MM.1S (cell line): ENCODE data around the gene AUP1.

Experiments used
- DNase-seq: peaks from one replicate; pipeline ENCODE4 v3.0.0-alpha.2; 2015
- H2AFZ ChIP-seq: fragments of 300-600 bp; sonication (generic); 2 replicates; pipeline ENCODE4 v1.6.0; 2016; ENCODE audit warnings: antibody characterized with exemption, low read length
- H3F3A ChIP-seq: fragments of 300-600 bp; sonication (generic); 2 replicates; pipeline ENCODE4 v1.6.1; 2016; ENCODE audit warnings: mild to moderate bottlenecking, antibody characterized with exemption, low read length, moderate library complexity, mixed read lengths; ENCODE audit not compliant: insufficient read depth
- H3K27ac ChIP-seq: fragments of 300-600 bp; sonication (generic); 2 replicates; pipeline ENCODE4 v1.5.1; 2016; ENCODE audit warnings: mild to moderate bottlenecking, low read length
- H3K27me3 ChIP-seq: fragments of 300-600 bp; sonication (generic); replicated peaks from 2 replicates; pipeline ENCODE4 v1.6.0; 2016; ENCODE audit warnings: low read length; ENCODE audit not compliant: insufficient read depth
- H3K36me3 ChIP-seq: fragments of 300-600 bp; sonication (generic); replicated peaks from 2 replicates; pipeline ENCODE4 v1.6.1; 2016; ENCODE audit warnings: mild to moderate bottlenecking, low read length, mixed read lengths; ENCODE audit not compliant: insufficient read depth
- H3K4me1 ChIP-seq: fragments of 300-600 bp; sonication (generic); 2 replicates; pipeline ENCODE4 v1.6.1; 2016; ENCODE audit warnings: low read length, mixed read lengths
- H3K4me2 ChIP-seq: fragments of 300-600 bp; sonication (generic); 2 replicates; pipeline ENCODE4 v1.6.0; 2016; ENCODE audit warnings: low read depth, low read length
- H3K4me3 ChIP-seq: fragments of 300-600 bp; sonication (generic); 2 replicates; pipeline ENCODE4 v1.5.1; 2016; ENCODE audit warnings: low read length, mixed read lengths
- H3K79me2 ChIP-seq: fragments of 300-600 bp; sonication (generic); 2 replicates; pipeline ENCODE4 v1.6.1; 2016; ENCODE audit warnings: mixed run types, low read length, mixed read lengths
- H3K9ac ChIP-seq: fragments of 300-600 bp; sonication (generic); 2 replicates; pipeline ENCODE4 v1.6.1; 2016; ENCODE audit warnings: low read length, mixed read lengths
- H3K9me2 ChIP-seq: fragments of 300-600 bp; sonication (generic); replicated peaks from 2 replicates; pipeline ENCODE4 v1.6.1; 2016; ENCODE audit warnings: mild to moderate bottlenecking, low read length, mixed read lengths; ENCODE audit not compliant: insufficient read depth
- H3K9me3 ChIP-seq: fragments of 300-600 bp; sonication (generic); replicated peaks from 2 replicates; pipeline ENCODE4 v1.6.1; 2016; ENCODE audit warnings: mild to moderate bottlenecking, low read length, mixed read lengths; ENCODE audit not compliant: insufficient read depth
- H4K20me1 ChIP-seq: fragments of 300-600 bp; sonication (generic); 2 replicates; pipeline ENCODE4 v1.6.1; 2016; ENCODE audit warnings: mild to moderate bottlenecking, low read length, moderate library complexity, mixed read lengths; ENCODE audit not compliant: insufficient read depth
- EZH2 ChIP-seq: fragments of 300-600 bp; sonication (generic); optimal IDR thresholded peaks from 2 replicates; pipeline ENCODE3; 2017; ENCODE audit warnings: low read depth, mild to moderate bottlenecking, antibody characterized with exemption, low read length, mixed read lengths
- EZH2phosphoT487 ChIP-seq: fragments of 300-600 bp; sonication (generic); IDR thresholded peaks from 2 replicates; pipeline ENCODE4 v1.6.1; 2018; ENCODE audit warnings: antibody characterized with exemption, low read length
- TF ChIP-seq, protein P1 (sequence below): fragments of 300-600 bp; sonication (generic); IDR thresholded peaks from 2 replicates; pipeline ENCODE4 v1.5.1; 2016; ENCODE audit warnings: antibody characterized with exemption, low read length, mixed read lengths

The AUP1 gene

DNA sequence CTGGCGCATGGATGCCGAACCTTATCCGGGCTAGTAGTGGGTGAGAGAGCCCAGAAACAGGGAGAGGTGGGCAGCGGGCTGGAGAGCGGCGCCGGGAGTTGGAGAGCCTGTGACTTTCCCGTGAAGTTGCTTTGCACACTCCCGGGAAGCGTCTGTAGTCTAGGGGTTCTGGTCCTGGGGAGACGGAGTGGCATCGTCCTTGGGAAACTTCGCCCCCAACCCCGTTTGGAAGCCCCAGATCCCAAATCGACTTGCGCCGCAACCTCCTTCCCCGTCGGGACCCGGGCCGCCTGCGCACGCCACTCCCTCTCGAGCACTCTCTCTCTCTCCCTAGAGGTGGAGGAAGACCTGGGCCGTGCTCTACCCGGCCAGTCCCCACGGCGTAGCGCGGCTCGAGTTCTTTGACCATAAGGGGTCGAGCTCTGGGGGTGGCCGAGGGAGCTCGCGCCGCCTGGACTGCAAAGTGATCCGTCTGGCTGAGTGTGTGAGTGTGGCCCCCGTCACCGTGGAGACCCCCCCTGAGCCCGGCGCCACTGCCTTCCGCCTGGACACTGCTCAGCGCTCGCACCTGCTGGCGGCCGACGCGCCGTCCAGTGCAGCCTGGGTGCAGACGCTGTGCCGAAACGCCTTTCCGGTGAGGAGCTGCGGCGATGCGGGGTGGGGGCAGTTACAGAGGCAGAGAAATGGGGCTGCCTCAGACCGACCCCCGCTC lies 25.5 kb upstream of the AUP1 start:
- DNase-seq, result peak; percentile 61
- TF ChIP-seq EZH2phosphoT487, result no peak
- TF ChIP-seq, protein P1, sequence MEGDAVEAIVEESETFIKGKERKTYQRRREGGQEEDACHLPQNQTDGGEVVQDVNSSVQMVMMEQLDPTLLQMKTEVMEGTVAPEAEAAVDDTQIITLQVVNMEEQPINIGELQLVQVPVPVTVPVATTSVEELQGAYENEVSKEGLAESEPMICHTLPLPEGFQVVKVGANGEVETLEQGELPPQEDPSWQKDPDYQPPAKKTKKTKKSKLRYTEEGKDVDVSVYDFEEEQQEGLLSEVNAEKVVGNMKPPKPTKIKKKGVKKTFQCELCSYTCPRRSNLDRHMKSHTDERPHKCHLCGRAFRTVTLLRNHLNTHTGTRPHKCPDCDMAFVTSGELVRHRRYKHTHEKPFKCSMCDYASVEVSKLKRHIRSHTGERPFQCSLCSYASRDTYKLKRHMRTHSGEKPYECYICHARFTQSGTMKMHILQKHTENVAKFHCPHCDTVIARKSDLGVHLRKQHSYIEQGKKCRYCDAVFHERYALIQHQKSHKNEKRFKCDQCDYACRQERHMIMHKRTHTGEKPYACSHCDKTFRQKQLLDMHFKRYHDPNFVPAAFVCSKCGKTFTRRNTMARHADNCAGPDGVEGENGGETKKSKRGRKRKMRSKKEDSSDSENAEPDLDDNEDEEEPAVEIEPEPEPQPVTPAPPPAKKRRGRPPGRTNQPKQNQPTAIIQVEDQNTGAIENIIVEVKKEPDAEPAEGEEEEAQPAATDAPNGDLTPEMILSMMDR, result no peak
- Histone ChIP-seq H3K4me3 (peak overlapping the region; percentile 93), H3K27ac (peak overlapping the region; percentile 53; the same call in 1 of the 2 replicates), H3F3A (no peaks in the 10 kb centered on the region), H3K79me2 (peaks cover 9% of the 10 kb centered on the region; the same call in 1 of the 2 replicates), H4K20me1 (no peaks in the 10 kb centered on the region), H3K4me1 (peaks cover 3% of the 10 kb centered on the region; the same call in 1 of the 2 replicates), H3K9me2 (no peaks in the 10 kb centered on the region), H3K27me3 (peaks cover 9% of the 10 kb centered on the region), H3K9me3 (no peaks in the 10 kb centered on the region), H3K36me3 (0 out of 2 replicates have a peak, but pooled peaks cover 2% of the 10 kb centered on the region), H3K4me2 (peak overlapping the region; percentile 94), H3K9ac (peak overlapping the region; percentile 86), H2AFZ (peak overlapping the region; percentile 87)

- DNase-seq, result peak; percentile 81
- Histone ChIP-seq H3K79me2 (peaks cover 9% of the 10 kb centered on the region; the same call in 1 of the 2 replicates), H3K4me1 (peaks cover 3% of the 10 kb centered on the region; the same call in 1 of the 2 replicates), H3K9ac (peak within 1 kb of the TSS; percentile 86), H3K36me3 (0 out of 2 replicates have a peak, but pooled peaks cover 2% of the 10 kb centered on the region), H3K27ac (peak within 1 kb of the TSS; percentile 53; the same call in 1 of the 2 replicates), H3K9me3 (no peaks in the 10 kb centered on the region), H2AFZ (peak within 1 kb of the TSS; percentile 87), H4K20me1 (no peaks in the 10 kb centered on the region), H3K9me2 (no peaks in the 10 kb centered on the region), H3K4me2 (peak within 1 kb of the TSS; percentile 94), H3K4me3 (peak within 1 kb of the TSS; percentile 93), H3K27me3 (peaks cover 17% of the 10 kb centered on the region), H3F3A (no peaks in the 10 kb centered on the region)
- TF ChIP-seq, protein P1, result no peak
- no peak for TF ChIP-seq EZH2
- TF ChIP-seq EZH2phosphoT487, result no peak
These were observed 24.6 kb upstream of the AUP1 start, which contains the start of the genes DOK1 and LOXL3 for GRCh38 chr2:74553892-74554819. TSS of gene DOK1 (plus strand) at chr2:74554720. CDS start at chr2:74554755, 35 bp downstream. TSS of gene LOXL3 (minus strand) at chr2:74553942. CDS start at chr2:74552634, 1,308 bp downstream.

- no peak overlapping the region for H3K9ac ChIP-seq
- H4K20me1 ChIP-seq, result no peaks in the 10 kb centered on the region
- H3K27ac ChIP-seq, result no peak overlapping the region
- H3K27me3 ChIP-seq, result peaks cover 25% of the 10 kb centered on the region
- H3K9me2 ChIP-seq, result no peaks in the 10 kb centered on the region
- H3K4me2 ChIP-seq, result peak overlapping the region; percentile 94; the same call in 1 of the 2 replicates
- peaks cover 9% of the 10 kb centered on the region; the same call in 1 of the 2 replicates for H3K79me2 ChIP-seq
- no peak for TF ChIP-seq EZH2phosphoT487
- peak overlapping the region; percentile 93; the same call in 1 of the 2 replicates for H3K4me3 ChIP-seq
- 0 out of 2 replicates have a peak, but pooled peaks cover 2% of the 10 kb centered on the region for H3K36me3 ChIP-seq
- no peak for DNase-seq
- H3K9me3 ChIP-seq, result no peaks in the 10 kb centered on the region
- H3K4me1 ChIP-seq, result peaks cover 3% of the 10 kb centered on the region; the same call in 1 of the 2 replicates
- H2AFZ ChIP-seq, result peak overlapping the region; percentile 87
- H3F3A ChIP-seq, result no peaks in the 10 kb centered on the region
These were observed 23.7 kb upstream of the AUP1 start for GRCh38 chr2:74552914-74553811.
